Spinal cord (tissue), 10 donors: ENCODE data around the gene ABCG5. TPM values are rescaled to one million over a fixed set of nuclear protein-coding genes. Genes with fewer than 3 reads are reported as not detected.

Experiments used
- DNase-seq, 6 donors: peaks; one replicate each; pipeline versions ENCODE4 v3.0.0 to v3.0.0-alpha.2; 2013 to 2015; ENCODE audit warnings: low spot score in 6 of 6, low read depth in 4 of 6
- H3K27ac ChIP-seq: one replicate; pipeline ENCODE4 v1.5.1; 2013; ENCODE audit warnings: low read depth, low read length, control low read depth
- H3K27me3 ChIP-seq: one replicate; pipeline ENCODE4 v1.6.1; 2013; ENCODE audit warnings: low read length; ENCODE audit not compliant: control insufficient read depth, insufficient read depth
- H3K36me3 ChIP-seq: one replicate; pipeline ENCODE4 v1.6.1; 2013; ENCODE audit warnings: low read length; ENCODE audit not compliant: control insufficient read depth, insufficient read depth
- H3K4me1 ChIP-seq: one replicate; pipeline ENCODE4 v1.6.1; 2013; ENCODE audit warnings: low read length; ENCODE audit not compliant: control insufficient read depth, insufficient read depth
- H3K4me3 ChIP-seq: one replicate; pipeline ENCODE4 v1.5.1; 2013; ENCODE audit warnings: low read depth, low read length, control low read depth
- H3K9me3 ChIP-seq: one replicate; pipeline ENCODE4 v1.6.1; 2013; ENCODE audit warnings: low read length; ENCODE audit not compliant: control insufficient read depth, insufficient read depth
- WGBS: methylation state at CpG from one replicate; pipeline ENCODE4 v1.1.5; 2013; ENCODE audit warnings: missing lambda C conversion rate; ENCODE audit not compliant: insufficient coverage; 5-methylcytosine and 5-hydroxymethylcytosine counted together
- polyA plus RNA-seq, 2 donors: library from polyadenylated mRNA; unstranded; fragments of 120-200 nt; gene quantifications; one replicate each; pipeline ENCODE4 v1.2.1, GENCODE V29; 2013; ENCODE audit not compliant: insufficient read length in 2 of 2
- total RNA-seq, 2 donors: library from RNA; depleted of rRNA in 1 of 2; stranded (reverse); fragments of 120-200 nt in 1 of 2; fragments of >200 nt in 1 of 2; gene quantifications; one replicate each; pipeline versions ENCODE4 v1.2.3 to v1.2.4, GENCODE V29; 2013 to 2014
- donor health status: healthy.

Gene ABCG5
- total and polyA plus RNA-seq, 4 donors: 0.06 to 0.44 (median 0.24) TPM

DNA sequence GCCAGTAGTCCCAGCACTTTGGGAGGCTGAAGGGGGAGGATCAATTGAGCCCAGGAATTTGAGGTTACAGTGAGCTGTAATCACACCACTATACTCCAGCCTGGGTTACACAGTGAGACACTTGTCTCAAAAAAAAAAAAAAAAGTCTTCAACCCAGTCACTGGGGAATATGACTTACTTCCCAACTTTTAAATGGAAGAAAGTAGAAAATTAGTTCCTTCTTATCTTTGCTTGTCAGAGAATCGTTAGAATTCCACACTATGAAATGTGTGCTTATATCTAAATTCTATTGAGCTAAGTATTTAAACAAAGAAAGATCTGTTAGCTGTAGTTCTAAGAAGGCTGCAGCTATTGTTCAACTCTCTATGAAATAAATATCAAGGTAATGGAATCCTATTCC lies 42.4 kb downstream of the ABCG5 start:
- Histone ChIP-seq H3K27ac (no peak overlapping the region), H3K4me3 (no peak overlapping the region), H3K27me3 (no peaks in the 10 kb centered on the region), H3K9me3 (no peaks in the 10 kb centered on the region), H3K36me3 (peaks cover 4% of the 10 kb centered on the region), H3K4me1 (no peaks in the 10 kb centered on the region)
- WGBS: no CpG with 5 or more reads among the region's 1 CpG
- DNase-seq: no peak

DNA sequence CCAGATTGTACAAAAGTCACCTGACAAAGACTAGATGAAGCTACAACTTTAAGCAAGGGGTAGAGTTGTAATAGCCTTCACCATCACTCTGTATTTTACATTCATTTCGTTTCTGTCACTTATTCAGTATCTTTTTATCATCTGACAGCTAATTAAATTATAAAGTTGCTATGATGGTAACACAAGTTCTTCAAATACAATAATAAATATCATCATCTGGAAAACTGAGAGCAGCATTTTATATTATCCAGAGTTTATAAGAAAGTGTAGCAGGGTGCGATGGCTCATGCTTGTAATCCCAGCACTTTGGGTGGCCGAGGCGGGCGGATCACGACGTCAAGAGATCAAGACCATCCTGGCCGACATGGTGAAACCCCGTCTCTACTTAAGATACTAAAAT lies 43.7 kb downstream of the ABCG5 start:
- Histone ChIP-seq H3K27ac (no peak overlapping the region), H3K4me3 (no peak overlapping the region), H3K4me1 (no peaks in the 10 kb centered on the region), H3K36me3 (peaks cover 9% of the 10 kb centered on the region), H3K9me3 (no peaks in the 10 kb centered on the region), H3K27me3 (no peaks in the 10 kb centered on the region)
- DNase-seq: no peak
- WGBS: 100% methylated on average over 3 of the region's 9 CpGs

DNA sequence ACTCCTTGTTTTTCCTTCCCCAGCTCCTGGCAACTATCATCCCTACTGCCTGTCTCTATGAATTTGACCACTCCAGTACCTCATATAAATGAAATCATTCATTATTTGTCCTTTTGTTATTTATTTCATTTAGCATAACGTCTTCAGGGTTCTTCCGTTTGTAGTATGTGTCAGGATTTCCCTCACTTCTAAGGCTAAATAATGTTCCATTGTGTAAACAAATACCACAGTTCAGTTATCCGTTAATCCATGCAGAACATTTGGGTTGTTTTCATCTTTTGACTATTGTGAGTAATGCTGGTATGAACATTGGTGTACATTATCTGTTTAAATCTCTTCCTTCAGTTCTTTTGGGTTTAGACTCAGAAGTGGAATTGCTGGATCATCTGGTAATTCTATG lies 46.0 kb downstream of the ABCG5 start:
- H3K4me3 ChIP-seq: no peak overlapping the region
- peaks cover 9% of the 10 kb centered on the region for H3K36me3 ChIP-seq
- H3K4me1 ChIP-seq: no peaks in the 10 kb centered on the region
- no CpG with 5 or more reads among the region's 3 CpGs for WGBS
- H3K27me3 ChIP-seq: no peaks in the 10 kb centered on the region
- no peaks in the 10 kb centered on the region for H3K9me3 ChIP-seq
- H3K27ac ChIP-seq: no peak overlapping the region
- no peak for DNase-seq

DNA sequence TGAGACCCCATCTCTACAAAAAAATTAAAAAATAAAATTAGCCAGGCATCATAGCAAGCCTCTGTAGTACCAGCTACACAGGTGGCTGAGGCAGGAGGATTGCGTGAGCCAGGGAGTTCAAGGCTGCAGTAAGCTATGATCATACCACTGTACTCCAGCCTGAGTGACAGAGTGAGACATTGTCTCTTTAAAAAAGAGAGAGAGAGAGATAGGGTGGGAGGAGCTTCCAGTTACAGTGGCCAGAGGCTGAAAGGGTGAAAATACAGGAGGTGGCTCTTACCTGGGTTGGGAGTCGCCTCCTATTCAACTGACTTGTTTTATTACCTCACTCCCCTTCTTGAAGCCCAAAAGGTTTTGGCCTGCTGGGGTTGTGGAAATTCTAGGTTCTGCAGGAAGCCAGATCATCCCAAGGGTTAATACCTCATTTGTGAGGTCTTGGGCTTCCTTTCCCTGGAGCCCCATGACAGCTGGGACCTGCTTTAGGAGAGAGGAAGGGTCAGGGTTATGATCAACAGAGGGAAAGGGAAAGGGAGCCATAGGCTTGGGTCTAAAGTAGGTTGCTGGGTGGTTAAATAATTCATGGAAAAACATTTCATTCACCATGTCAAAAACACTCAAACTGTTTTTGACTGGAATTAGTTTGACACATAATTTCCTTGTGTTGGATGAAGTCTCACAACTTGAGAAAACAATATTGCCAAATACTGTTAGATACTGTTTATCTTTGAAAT lies 47.4 kb downstream of the ABCG5 start:
- peaks cover 14% of the 10 kb centered on the region for H3K36me3 ChIP-seq
- no peaks in the 10 kb centered on the region for H3K9me3 ChIP-seq
- no peaks in the 10 kb centered on the region for H3K27me3 ChIP-seq
- DNase-seq: no peak
- no CpG with 5 or more reads among the region's 2 CpGs for WGBS
- H3K4me1 ChIP-seq: no peaks in the 10 kb centered on the region
- H3K27ac ChIP-seq: no peak overlapping the region
- H3K4me3 ChIP-seq: no peak overlapping the region

DNA sequence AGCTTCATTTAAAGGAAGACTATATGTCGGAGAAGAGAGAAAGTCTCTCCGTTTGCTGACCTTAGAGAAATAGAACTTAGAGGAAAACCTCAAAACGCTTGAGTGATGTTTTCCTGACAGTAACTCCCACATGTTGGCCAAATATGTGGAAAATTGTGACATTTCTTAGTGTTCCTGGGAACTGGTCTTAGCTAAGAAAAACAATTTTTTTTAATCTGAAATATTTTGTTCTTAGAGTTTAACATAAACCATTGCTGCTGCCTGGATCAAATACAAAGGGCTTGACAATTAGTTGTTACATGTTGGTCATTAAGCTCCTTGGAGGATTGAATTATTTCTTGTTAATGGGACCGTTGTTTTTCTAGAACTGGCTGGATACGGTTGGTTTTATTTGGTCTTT lies 48.5 kb downstream of the ABCG5 start:
- no peak overlapping the region for H3K27ac ChIP-seq
- no peaks in the 10 kb centered on the region for H3K27me3 ChIP-seq
- WGBS: no CpG with 5 or more reads among the region's 5 CpGs
- H3K4me3 ChIP-seq: no peak overlapping the region
- no peak for DNase-seq
- no peaks in the 10 kb centered on the region for H3K9me3 ChIP-seq
- H3K4me1 ChIP-seq: no peaks in the 10 kb centered on the region
- peaks cover 15% of the 10 kb centered on the region for H3K36me3 ChIP-seq

DNA sequence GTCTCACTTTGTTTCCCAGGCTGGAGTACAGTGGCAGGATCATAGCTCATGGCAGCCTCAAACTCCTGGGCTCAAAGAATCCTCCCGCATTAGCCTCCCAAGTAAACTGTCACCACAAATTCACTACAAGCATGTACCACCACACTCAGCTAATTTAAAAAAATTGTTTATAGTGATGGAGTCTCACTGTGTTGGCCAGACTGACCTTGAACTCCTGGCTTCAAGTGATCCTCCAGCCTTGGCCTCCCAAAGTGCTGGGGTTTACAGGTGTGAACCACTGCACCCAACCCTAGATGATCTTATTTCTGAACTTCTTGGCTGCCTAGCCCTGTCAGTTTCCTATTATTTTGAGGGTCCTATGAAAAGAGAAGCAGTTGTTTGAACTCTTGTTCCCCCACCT lies 50.0 kb downstream of the ABCG5 start:
- H3K4me3 ChIP-seq: no peak overlapping the region
- H3K36me3 ChIP-seq: peaks cover 17% of the 10 kb centered on the region
- H3K4me1 ChIP-seq: no peaks in the 10 kb centered on the region
- no peak overlapping the region for H3K27ac ChIP-seq
- no CpG with 5 or more reads among the region's 1 CpG for WGBS
- H3K9me3 ChIP-seq: no peaks in the 10 kb centered on the region
- H3K27me3 ChIP-seq: no peaks in the 10 kb centered on the region
- DNase-seq: no peak

DNA sequence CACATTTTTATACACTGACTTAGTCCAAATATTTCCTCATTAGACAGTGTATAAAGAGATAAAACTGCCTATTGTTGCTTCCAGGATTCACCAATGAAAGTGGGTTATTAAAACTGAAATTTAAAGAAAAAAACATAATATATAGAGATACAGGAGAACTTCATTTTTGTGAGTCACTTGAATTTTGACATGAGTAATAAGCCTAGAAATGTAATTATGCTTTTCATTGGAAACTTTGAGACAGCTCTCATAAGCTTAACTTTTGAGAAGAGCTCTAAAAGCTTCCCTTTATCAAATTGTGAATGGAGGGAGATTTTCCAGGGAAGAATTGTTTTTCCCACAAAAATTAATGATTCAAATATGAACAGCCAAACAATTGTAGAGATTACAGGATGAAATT lies 50.7 kb downstream of the ABCG5 start:
- Histone ChIP-seq H3K9me3 (no peaks in the 10 kb centered on the region), H3K27ac (no peak overlapping the region), H3K4me3 (no peak overlapping the region), H3K4me1 (no peaks in the 10 kb centered on the region), H3K27me3 (no peaks in the 10 kb centered on the region), H3K36me3 (peaks cover 17% of the 10 kb centered on the region)
- DNase-seq: no peak

DNA sequence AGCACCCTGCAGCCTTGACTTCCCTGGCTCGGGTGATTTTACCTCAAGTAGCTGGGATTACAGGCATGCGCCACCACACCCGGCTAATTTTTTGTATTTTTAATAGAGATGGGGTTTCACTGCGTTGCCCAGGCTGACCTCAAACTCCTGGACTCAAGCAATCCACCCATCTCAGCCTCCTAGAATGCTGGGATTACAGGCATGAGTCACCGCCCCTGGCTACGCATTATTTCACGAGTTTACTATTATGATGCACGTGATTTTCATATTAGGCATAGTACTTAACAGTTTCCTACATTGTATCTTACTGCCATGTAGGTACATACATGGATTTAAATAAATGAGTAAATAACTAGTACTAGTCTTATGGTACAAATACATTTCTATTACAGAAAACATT lies 60.4 kb downstream of the ABCG5 start:
- Histone ChIP-seq H3K9me3 (no peaks in the 10 kb centered on the region), H3K4me3 (no peak overlapping the region), H3K4me1 (no peaks in the 10 kb centered on the region), H3K27ac (no peak overlapping the region), H3K27me3 (no peaks in the 10 kb centered on the region), H3K36me3 (peaks cover 8% of the 10 kb centered on the region)
- DNase-seq: no peak
- WGBS: 100% methylated on average over 1 of the region's 8 CpGs

DNA sequence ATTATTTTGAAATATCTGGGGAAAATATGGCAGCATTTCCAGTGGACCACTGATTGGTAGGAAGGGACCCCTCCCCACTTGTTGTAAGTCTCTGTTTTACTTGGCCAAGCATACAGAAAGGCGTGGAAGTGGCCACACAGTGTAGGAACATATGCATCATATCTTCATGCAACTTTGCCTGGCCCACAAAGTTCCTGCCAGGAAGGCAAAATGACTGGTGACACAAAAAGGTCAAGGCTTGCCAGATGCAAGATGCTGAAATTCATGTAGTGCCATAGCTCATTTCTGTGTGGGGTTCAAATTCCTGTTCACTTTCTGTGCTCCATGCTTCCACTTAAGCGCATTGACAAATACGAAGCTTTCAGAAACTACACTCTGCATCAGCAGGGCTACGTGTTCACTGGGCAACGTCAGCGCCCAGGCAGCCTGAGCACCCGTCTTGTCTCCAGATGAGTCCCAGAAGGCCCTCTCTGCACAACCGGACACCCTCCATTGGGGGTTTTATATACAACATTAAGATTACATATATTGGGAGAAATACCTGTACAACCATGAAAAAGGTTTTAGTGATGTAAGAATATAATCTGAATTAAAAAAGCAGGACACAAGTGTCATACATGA lies 61.2 kb downstream of the ABCG5 start:
- no peak for DNase-seq
- WGBS: 95% methylated on average over 3 of the region's 8 CpGs
- Histone ChIP-seq H3K4me3 (no peak overlapping the region), H3K9me3 (no peaks in the 10 kb centered on the region), H3K4me1 (no peaks in the 10 kb centered on the region), H3K27ac (no peak overlapping the region), H3K36me3 (peaks cover 5% of the 10 kb centered on the region), H3K27me3 (no peaks in the 10 kb centered on the region)

DNA sequence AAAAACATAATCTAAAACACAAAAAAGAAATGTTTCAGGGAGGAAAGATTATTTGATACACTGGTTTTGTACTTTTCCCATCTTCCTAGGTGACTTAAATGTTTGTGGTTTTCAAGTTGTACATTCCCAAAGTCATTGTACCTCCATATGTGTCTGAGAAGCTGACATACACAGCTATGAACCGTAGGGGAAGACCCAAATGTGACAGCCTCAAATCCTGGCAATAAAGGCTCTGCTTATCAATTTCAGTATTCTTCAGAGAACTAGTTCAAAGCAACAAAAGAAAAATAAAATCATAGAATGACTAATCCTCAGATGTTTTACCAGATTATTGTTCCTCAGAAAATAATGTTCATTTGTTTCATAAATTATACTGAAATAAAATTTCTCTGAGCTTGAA lies 62.3 kb downstream of the ABCG5 start:
- H3K36me3 ChIP-seq: peaks cover 5% of the 10 kb centered on the region
- H3K27ac ChIP-seq: no peak overlapping the region
- H3K27me3 ChIP-seq: no peaks in the 10 kb centered on the region
- H3K9me3 ChIP-seq: no peaks in the 10 kb centered on the region
- no CpG with 5 or more reads among the region's 1 CpG for WGBS
- DNase-seq: no peak
- no peak overlapping the region for H3K4me3 ChIP-seq
- no peaks in the 10 kb centered on the region for H3K4me1 ChIP-seq
